Neuron (in vitro differentiated cells): ENCODE results near the gene FNBP1.

Experiments used
- H2AFZ ChIP-seq: one replicate; pipeline ENCODE4 v1.6.1; 2013; ENCODE audit warnings: low read depth, mild to moderate bottlenecking, inconsistent platforms, low read length, moderate library complexity
- H3K27me3 ChIP-seq: one replicate; pipeline ENCODE4 v1.6.1; 2013; ENCODE audit warnings: low read length; ENCODE audit not compliant: insufficient read depth
- H3K36me3 ChIP-seq: one replicate; pipeline ENCODE4 v1.6.1; 2013; ENCODE audit warnings: low read length; ENCODE audit not compliant: insufficient read depth
- H3K4me1 ChIP-seq: one replicate; pipeline ENCODE4 v1.6.1; 2013; ENCODE audit warnings: low read length; ENCODE audit not compliant: insufficient read depth
- H3K4me3 ChIP-seq: 2 replicates; pipeline ENCODE4 v1.5.1; 2013; ENCODE audit warnings: mild to moderate bottlenecking, low read length, moderate library complexity
- H3K9me3 ChIP-seq: one replicate; pipeline ENCODE4 v1.6.1; 2013; ENCODE audit warnings: low read length

Gene FNBP1

GRCh38 chr9:130041648-130042405 is 1.2 kb downstream of the FNBP1 start:
- Histone ChIP-seq H3K4me1 (peaks cover 12% of the 10 kb centered on the region), H2AFZ (peak overlapping the region; percentile 57), H3K36me3 (no peaks in the 10 kb centered on the region), H3K9me3 (peaks cover 3% of the 10 kb centered on the region), H3K27me3 (no peaks in the 10 kb centered on the region), H3K4me3 (peak overlapping the region; percentile 76)

- Histone ChIP-seq H3K27me3 (no peaks in the 10 kb centered on the region), H3K4me3 (peak overlapping the region; percentile 76), H3K4me1 (peaks cover 12% of the 10 kb centered on the region), H2AFZ (no peak overlapping the region), H3K36me3 (no peaks in the 10 kb centered on the region), H3K9me3 (peaks cover 3% of the 10 kb centered on the region)
These were observed 1.9 kb downstream of the FNBP1 start for GRCh38 chr9:130040984-130041647.

- no peaks in the 10 kb centered on the region for H3K27me3 ChIP-seq
- H3K4me1 ChIP-seq = peaks cover 12% of the 10 kb centered on the region
- H3K4me3 ChIP-seq = no peak overlapping the region
- peaks cover 5% of the 10 kb centered on the region for H3K9me3 ChIP-seq
- H2AFZ ChIP-seq = no peak overlapping the region
- H3K36me3 ChIP-seq = no peaks in the 10 kb centered on the region
These were observed 3.4 kb downstream of the FNBP1 start for GRCh38 chr9:130039528-130040147.

GRCh38 chr9:130036099-130036498 is 6.9 kb downstream of the FNBP1 start:
- Histone ChIP-seq H2AFZ (no peak overlapping the region), H3K4me3 (no peak overlapping the region), H3K27me3 (no peaks in the 10 kb centered on the region), H3K36me3 (no peaks in the 10 kb centered on the region), H3K4me1 (peaks cover 4% of the 10 kb centered on the region), H3K9me3 (peaks cover 1% of the 10 kb centered on the region)

- no peak overlapping the region for H2AFZ ChIP-seq
- peaks cover 1% of the 10 kb centered on the region for H3K9me3 ChIP-seq
- H3K27me3 ChIP-seq = no peaks in the 10 kb centered on the region
- H3K4me3 ChIP-seq = no peak overlapping the region
- no peaks in the 10 kb centered on the region for H3K36me3 ChIP-seq
- no peaks in the 10 kb centered on the region for H3K4me1 ChIP-seq
These were observed 8.4 kb downstream of the FNBP1 start for GRCh38 chr9:130034570-130034969.

- Histone ChIP-seq H3K4me1 (no peaks in the 10 kb centered on the region), H3K4me3 (no peak overlapping the region), H3K27me3 (no peaks in the 10 kb centered on the region), H3K36me3 (no peaks in the 10 kb centered on the region), H3K9me3 (peaks cover 1% of the 10 kb centered on the region), H2AFZ (no peak overlapping the region)
These were observed 12.3 kb downstream of the FNBP1 start for GRCh38 chr9:130030651-130031127.

- no peak overlapping the region for H3K4me3 ChIP-seq
- H3K36me3 ChIP-seq = no peaks in the 10 kb centered on the region
- no peak overlapping the region for H2AFZ ChIP-seq
- H3K4me1 ChIP-seq = no peaks in the 10 kb centered on the region
- H3K9me3 ChIP-seq = no peaks in the 10 kb centered on the region
- H3K27me3 ChIP-seq = no peaks in the 10 kb centered on the region
These were observed 13.6 kb downstream of the FNBP1 start for GRCh38 chr9:130029223-130029973.

- Histone ChIP-seq H3K36me3 (no peaks in the 10 kb centered on the region), H2AFZ (no peak overlapping the region), H3K4me1 (no peaks in the 10 kb centered on the region), H3K9me3 (no peaks in the 10 kb centered on the region), H3K27me3 (no peaks in the 10 kb centered on the region), H3K4me3 (no peak overlapping the region)
These were observed 14.3 kb downstream of the FNBP1 start for GRCh38 chr9:130028493-130029222.

GRCh38 chr9:130027533-130028365 is 15.2 kb downstream of the FNBP1 start:
- no peaks in the 10 kb centered on the region for H3K4me1 ChIP-seq
- H3K36me3 ChIP-seq = no peaks in the 10 kb centered on the region
- no peak overlapping the region for H3K4me3 ChIP-seq
- no peaks in the 10 kb centered on the region for H3K27me3 ChIP-seq
- H3K9me3 ChIP-seq = no peaks in the 10 kb centered on the region
- no peak overlapping the region for H2AFZ ChIP-seq

GRCh38 chr9:130026583-130027340 is 16.2 kb downstream of the FNBP1 start:
- no peak overlapping the region for H3K4me3 ChIP-seq
- no peak overlapping the region for H2AFZ ChIP-seq
- H3K27me3 ChIP-seq = no peaks in the 10 kb centered on the region
- no peaks in the 10 kb centered on the region for H3K9me3 ChIP-seq
- H3K4me1 ChIP-seq = no peaks in the 10 kb centered on the region
- no peaks in the 10 kb centered on the region for H3K36me3 ChIP-seq

- no peaks in the 10 kb centered on the region for H3K4me1 ChIP-seq
- H3K27me3 ChIP-seq = no peaks in the 10 kb centered on the region
- no peak overlapping the region for H2AFZ ChIP-seq
- no peak overlapping the region for H3K4me3 ChIP-seq
- H3K9me3 ChIP-seq = no peaks in the 10 kb centered on the region
- no peaks in the 10 kb centered on the region for H3K36me3 ChIP-seq
These were observed 18.4 kb downstream of the FNBP1 start for GRCh38 chr9:130024597-130024994.
